A549 (cell line): ENCODE measurements around the gene MOXD1.

Source experiments
- BHLHE40 ChIP-seq: IDR thresholded peaks from 2 replicates; pipeline ENCODE4 v1.6.1; 2012; ENCODE audit warnings: low read depth, low read length, inconsistent platforms
- HOXA7 ChIP-seq: fragments of 250-450 bp; sonication (Bioruptor Pico); IDR thresholded peaks from 2 replicates; pipeline ENCODE4 v1.5.0; 2020; ENCODE audit warnings: mild to moderate bottlenecking, moderate library complexity
- KDM1A ChIP-seq: fragments of 200-600 bp; sonication (generic); IDR thresholded peaks from 2 replicates; pipeline ENCODE4 v1.6.1; 2016; ENCODE audit warnings: low read depth, mild to moderate bottlenecking
- NR3C1 ChIP-seq: fragments of >200 bp; sonication (Bioruptor Twin); formaldehyde crosslinking; IDR thresholded peaks from 3 replicates; pipeline ENCODE4 v1.6.1; 2017
- TF ChIP-seq, protein P1 (sequence below): fragments of >200 bp; sonication (Bioruptor Twin); formaldehyde crosslinking; IDR thresholded peaks from 3 replicates; pipeline ENCODE4 v1.5.1; 2016
- TF ChIP-seq, protein P2 (sequence below): IDR thresholded peaks from 2 replicates; pipeline ENCODE4 v1.6.1; 2012

DNA sequence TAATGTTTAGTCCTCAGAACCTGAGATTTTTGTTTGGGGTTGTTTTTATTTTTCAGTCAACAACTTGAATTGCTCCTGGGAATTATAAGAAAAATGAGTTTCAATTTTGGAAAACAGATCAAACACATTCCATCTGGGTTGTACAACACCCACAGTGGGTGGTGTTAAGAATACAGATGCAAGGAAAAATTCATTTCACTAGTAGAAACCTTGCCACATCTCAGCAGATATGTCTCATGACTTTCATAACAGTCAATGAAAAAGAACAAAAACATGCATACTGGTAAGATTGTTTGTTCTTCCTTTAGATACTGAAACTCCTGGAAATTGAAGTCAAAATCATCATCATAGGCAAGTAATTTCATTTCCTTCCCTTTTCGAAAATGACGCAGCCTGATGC, 78.9 kb downstream of the MOXD1 start:
- no peak for TF ChIP-seq NR3C1
- no peak for TF ChIP-seq KDM1A
- TF ChIP-seq, protein P1, sequence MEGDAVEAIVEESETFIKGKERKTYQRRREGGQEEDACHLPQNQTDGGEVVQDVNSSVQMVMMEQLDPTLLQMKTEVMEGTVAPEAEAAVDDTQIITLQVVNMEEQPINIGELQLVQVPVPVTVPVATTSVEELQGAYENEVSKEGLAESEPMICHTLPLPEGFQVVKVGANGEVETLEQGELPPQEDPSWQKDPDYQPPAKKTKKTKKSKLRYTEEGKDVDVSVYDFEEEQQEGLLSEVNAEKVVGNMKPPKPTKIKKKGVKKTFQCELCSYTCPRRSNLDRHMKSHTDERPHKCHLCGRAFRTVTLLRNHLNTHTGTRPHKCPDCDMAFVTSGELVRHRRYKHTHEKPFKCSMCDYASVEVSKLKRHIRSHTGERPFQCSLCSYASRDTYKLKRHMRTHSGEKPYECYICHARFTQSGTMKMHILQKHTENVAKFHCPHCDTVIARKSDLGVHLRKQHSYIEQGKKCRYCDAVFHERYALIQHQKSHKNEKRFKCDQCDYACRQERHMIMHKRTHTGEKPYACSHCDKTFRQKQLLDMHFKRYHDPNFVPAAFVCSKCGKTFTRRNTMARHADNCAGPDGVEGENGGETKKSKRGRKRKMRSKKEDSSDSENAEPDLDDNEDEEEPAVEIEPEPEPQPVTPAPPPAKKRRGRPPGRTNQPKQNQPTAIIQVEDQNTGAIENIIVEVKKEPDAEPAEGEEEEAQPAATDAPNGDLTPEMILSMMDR: no peak
- TF ChIP-seq BHLHE40: no peak
- TF ChIP-seq HOXA7 (CRISPR knock-in tag): no peak
- TF ChIP-seq, protein P2, sequence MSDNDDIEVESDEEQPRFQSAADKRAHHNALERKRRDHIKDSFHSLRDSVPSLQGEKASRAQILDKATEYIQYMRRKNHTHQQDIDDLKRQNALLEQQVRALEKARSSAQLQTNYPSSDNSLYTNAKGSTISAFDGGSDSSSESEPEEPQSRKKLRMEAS: no peak
